Fibroblast of mammary gland (primary cell): ENCODE results near the gene ARMC6.

ENCODE experiments used
- DNase-seq: peaks from one replicate; pipeline ENCODE4 v3.0.0-alpha.2; 2010; ENCODE audit warnings: low read depth
- H3K4me3 ChIP-seq: 2 replicates; pipeline ENCODE4 v1.5.1; 2011; ENCODE audit warnings: low read depth, mild to moderate bottlenecking, low read length, moderate library complexity; ENCODE audit not compliant: control insufficient read depth
- CTCF ChIP-seq: conservative IDR thresholded peaks from 2 replicates; pipeline ENCODE4 v1.5.1; 2011; ENCODE audit warnings: low read depth, low read length, inconsistent platforms; ENCODE audit not compliant: control insufficient read depth, insufficient read depth

The ARMC6 gene

GRCh38 chr19:19063183-19064097, 30.0 kb downstream of the ARMC6 start, which contains the start of gene SLC25A42:
Gene SLC25A42 (plus strand): TSS chr19:19063994. CDS start chr19:19096125, 32,131 bp downstream.
- H3K4me3 ChIP-seq = peak within 1 kb of the TSS; percentile 76
- TF ChIP-seq CTCF = no peak
- DNase-seq = peak; percentile 99

GRCh38 chr19:19064098-19064722, 30.8 kb downstream of the ARMC6 start:
- DNase-seq = peak; percentile 14
- no peak for TF ChIP-seq CTCF
- peak overlapping the region; percentile 76 for H3K4me3 ChIP-seq

GRCh38 chr19:19064811-19065745, 31.7 kb downstream of the ARMC6 start:
- DNase-seq = no peak
- TF ChIP-seq CTCF = no peak
- peak overlapping the region; percentile 76 for H3K4me3 ChIP-seq

GRCh38 chr19:19067276-19068072, 34.1 kb downstream of the ARMC6 start:
- DNase-seq = peak; percentile 41
- TF ChIP-seq CTCF = no peak
- no peak overlapping the region for H3K4me3 ChIP-seq

- no peak for TF ChIP-seq CTCF
- DNase-seq = no peak
- no peak overlapping the region for H3K4me3 ChIP-seq
Measured at GRCh38 chr19:19068659-19069654, 35.6 kb downstream of the ARMC6 start.
